Lower leg skin (tissue), 4 donors: ENCODE measurements around the gene PPP1R12B. TPM values are rescaled to one million over a fixed set of nuclear protein-coding genes. Genes with fewer than 3 reads are reported as not detected.
"Not testable (repeated sequence)": the region's sequence is repeated elsewhere in the genome, so short reads cannot be mapped to it uniquely, and the experiment has no call there.

Experiments used
- DNase-seq, 2 donors: peaks; one replicate each; pipeline ENCODE4 v3.0.0-alpha.2; 2019; ENCODE audit warnings: low spot score in 2 of 2
- H3K4me3 ChIP-seq: fragments of 200-600 bp; sonication (generic); 2 replicates; pipeline ENCODE4 v1.5.1; 2017; ENCODE audit warnings: mild to moderate bottlenecking, low read depth; ENCODE audit not compliant: poor library complexity, severe bottlenecking
- POLR2A ChIP-seq, 2 donors: fragments of 450-650 bp; IDR thresholded peaks; one replicate each; pipeline ENCODE4 v1.6.1; 2016 to 2017; ENCODE audit warnings: antibody characterized with exemption in 2 of 2, mild to moderate bottlenecking in 1 of 2, moderate library complexity in 1 of 2
- WGBS, 2 donors: methylation state at CpG; one replicate each; pipeline ENCODE4 v1.1.5; 2018; 5-methylcytosine and 5-hydroxymethylcytosine counted together
- intact Hi-C: fragments of 100-400 bp; cut with DNase I; formaldehyde crosslinking; loops from one replicate; pipeline ENCODE4 v1.15.0; 2023; ENCODE audit warnings: low total_unique reads
- total RNA-seq, 4 donors: library from RNA; depleted of rRNA; stranded (reverse); fragments of >200 nt; gene quantifications; one replicate each; pipeline ENCODE4 v1.1.0, GENCODE V29; 2016
- TF ChIP-seq, protein P1 (sequence below), 3 donors: fragments of 450-650 bp; IDR thresholded peaks; one replicate each; pipeline ENCODE4 v1.5.1; 2016; ENCODE audit warnings: antibody characterized with exemption in 3 of 3, mild to moderate bottlenecking in 3 of 3, moderate library complexity in 2 of 3

The PPP1R12B gene
- total RNA-seq, 4 donors from 2014 or later: 14.6 to 50.8 (median 30.6) TPM

DNA sequence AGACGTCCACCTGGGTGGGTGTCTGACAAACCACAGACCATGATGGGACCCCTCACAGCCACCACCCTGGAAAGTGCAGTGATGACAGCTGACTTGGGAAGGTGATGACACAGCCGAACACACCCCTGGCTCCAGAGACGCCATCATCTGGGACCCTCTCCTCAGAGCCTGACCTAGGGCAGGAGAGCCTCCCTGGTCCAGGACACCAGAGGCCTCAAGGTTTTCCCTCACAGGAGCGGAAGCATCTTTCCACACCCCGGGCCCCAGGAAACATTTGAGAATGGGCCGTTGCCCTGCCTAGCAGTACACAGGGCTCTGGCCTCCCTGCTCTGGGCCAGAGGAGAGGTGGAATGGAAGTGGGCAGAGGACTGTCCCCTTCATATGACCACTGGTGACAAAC, 282.0 kb downstream of the PPP1R12B start:
- intact Hi-C loops: no loop called here
- DNase-seq: no peak
- WGBS, 2 donors: 86 to 88% methylated on average over 5 to 6 of the region's 6 CpGs
- H3K4me3 ChIP-seq: no peak overlapping the region
- TF ChIP-seq, protein P1, sequence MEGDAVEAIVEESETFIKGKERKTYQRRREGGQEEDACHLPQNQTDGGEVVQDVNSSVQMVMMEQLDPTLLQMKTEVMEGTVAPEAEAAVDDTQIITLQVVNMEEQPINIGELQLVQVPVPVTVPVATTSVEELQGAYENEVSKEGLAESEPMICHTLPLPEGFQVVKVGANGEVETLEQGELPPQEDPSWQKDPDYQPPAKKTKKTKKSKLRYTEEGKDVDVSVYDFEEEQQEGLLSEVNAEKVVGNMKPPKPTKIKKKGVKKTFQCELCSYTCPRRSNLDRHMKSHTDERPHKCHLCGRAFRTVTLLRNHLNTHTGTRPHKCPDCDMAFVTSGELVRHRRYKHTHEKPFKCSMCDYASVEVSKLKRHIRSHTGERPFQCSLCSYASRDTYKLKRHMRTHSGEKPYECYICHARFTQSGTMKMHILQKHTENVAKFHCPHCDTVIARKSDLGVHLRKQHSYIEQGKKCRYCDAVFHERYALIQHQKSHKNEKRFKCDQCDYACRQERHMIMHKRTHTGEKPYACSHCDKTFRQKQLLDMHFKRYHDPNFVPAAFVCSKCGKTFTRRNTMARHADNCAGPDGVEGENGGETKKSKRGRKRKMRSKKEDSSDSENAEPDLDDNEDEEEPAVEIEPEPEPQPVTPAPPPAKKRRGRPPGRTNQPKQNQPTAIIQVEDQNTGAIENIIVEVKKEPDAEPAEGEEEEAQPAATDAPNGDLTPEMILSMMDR (IDR thresholded peaks at IDR 0.05): no peak
- no peak for TF ChIP-seq POLR2A (IDR thresholded peaks at IDR 0.05)

- no peak overlapping the region for H3K4me3 ChIP-seq
- DNase-seq: no peak
- WGBS, 2 donors: 62 to 70% methylated on average over 11 of the region's 11 CpGs
- intact Hi-C loops: no loop called here
- TF ChIP-seq, protein P1 (IDR thresholded peaks at IDR 0.05): no peak
- no peak for TF ChIP-seq POLR2A (IDR thresholded peaks at IDR 0.05)
Measured at GRCh38 chr1:202631076-202631923, 282.8 kb downstream of the PPP1R12B start.

DNA sequence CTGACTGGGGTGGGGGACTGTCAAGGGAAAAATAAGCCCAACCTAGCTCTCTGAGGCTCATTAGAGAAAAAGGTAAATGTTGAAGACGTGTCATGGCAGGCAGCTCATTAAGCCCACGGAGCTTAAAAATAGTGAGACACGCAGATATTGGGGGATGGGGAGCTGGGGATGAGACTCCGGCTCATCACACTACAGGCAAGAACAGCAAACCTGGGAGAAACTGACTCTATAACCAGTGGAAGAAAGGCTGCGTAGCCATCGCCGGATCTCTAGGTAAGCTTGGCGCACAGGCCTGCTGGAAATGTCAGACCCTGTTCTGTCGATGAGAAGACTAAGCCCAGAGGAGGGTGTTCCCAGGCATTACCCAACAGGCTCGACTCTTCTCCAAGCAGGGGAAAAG, 283.7 kb downstream of the PPP1R12B start:
- 68 to 80% methylated on average over 10 of the region's 10 CpGs for WGBS, 2 donors
- intact Hi-C loops: no loop called here
- TF ChIP-seq, protein P1 (IDR thresholded peaks at IDR 0.05): no peak
- TF ChIP-seq POLR2A (IDR thresholded peaks at IDR 0.05): no peak
- DNase-seq: no peak
- no peak overlapping the region for H3K4me3 ChIP-seq

GRCh38 chr1:202636171-202636570, 287.7 kb downstream of the PPP1R12B start:
- 51 to 56% methylated on average over 3 of the region's 3 CpGs for WGBS, 2 donors
- DNase-seq, H3K4me3 ChIP-seq, intact Hi-C loops: not testable (repeated sequence)

DNA sequence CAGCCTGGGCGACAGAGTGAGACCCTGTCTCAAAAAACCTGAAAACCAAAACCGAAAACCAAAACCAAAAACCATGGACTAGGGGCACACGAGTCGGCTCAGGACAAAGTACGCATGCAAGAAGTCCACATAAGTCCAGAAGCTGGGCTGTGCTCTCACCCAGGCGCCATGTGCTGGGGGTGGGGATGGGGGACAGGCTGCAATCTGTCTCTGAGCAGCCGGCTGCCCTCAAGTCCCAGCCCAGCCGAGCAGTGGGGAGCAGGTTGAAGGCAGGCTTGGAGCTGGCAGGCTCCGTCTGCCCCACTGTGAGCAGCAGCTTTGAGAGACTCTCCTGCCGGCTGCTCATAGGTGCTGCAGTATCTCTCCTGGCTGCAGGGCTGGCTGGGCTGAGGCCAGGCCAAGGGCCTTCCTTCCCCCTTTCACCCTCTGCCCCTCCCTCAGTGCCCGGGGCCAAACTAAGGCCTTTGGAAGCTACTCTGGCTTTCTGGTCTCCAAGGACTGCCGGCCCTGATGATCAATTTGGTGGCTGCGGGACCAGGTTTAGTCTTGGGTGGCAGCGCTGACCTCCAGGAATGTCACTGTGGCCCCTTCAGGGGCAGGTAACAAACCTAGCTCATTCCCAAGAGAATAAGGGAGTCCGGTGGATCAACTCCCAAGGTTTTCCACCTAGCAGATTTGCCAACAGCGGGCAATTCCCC, 289.0 kb downstream of the PPP1R12B start:
- 81 to 92% methylated on average over 12 to 14 of the region's 16 CpGs for WGBS, 2 donors
- H3K4me3 ChIP-seq, DNase-seq, intact Hi-C loops: not testable (repeated sequence)

DNA sequence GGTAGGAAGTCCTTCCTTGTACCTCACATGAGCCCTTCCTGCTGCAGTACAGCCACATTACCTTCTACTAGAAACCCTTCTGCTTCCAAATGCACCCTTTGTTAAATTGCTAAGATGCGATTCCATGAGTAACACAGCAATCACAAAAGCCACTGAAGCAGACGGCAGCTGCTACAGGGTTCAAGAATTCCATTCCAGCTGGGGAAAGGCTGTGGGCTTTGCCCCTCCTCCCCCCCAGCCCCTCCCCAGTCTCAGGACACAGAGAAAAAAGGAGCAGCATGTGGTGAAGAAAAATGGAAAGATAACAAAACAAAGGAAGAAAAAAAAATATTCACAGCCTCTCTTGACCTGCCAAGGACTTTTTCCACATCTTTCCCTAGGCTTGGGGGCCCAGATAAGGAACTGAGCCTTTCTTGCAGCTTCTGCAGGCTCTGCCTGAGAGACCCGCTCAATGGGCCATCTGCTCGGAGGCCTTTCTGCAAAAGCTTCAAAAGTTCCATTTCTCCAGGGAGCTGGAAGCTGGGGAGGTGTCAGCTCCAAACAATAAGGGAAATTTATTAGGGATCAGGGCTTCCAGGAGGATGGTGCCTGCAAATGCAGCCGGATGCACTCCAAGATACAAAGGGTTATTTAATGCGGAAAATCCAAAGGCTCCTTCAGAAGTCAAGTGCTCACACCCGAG, 289.7 kb downstream of the PPP1R12B start:
- intact Hi-C loops: no loop called here
- WGBS, 2 donors: 65 to 75% methylated on average over 7 of the region's 7 CpGs
- TF ChIP-seq POLR2A (IDR thresholded peaks at IDR 0.05): no peak
- TF ChIP-seq, protein P1 (IDR thresholded peaks at IDR 0.05): no peak
- DNase-seq: no peak
- H3K4me3 ChIP-seq: no peak overlapping the region

- intact Hi-C loops, DNase-seq, H3K4me3 ChIP-seq: not testable (repeated sequence)
- 73 to 84% methylated on average over 9 of the region's 9 CpGs for WGBS, 2 donors
Measured at GRCh38 chr1:202638701-202639305, 290.3 kb downstream of the PPP1R12B start.
